Prostate gland (tissue), 2 donors: ENCODE measurements around the gene TTC33.
"Not testable (repeated sequence)": the region's sequence is repeated elsewhere in the genome, so short reads cannot be mapped to it uniquely, and the experiment has no call there.

Experiments used
- CTCF ChIP-seq, 4 experiments: fragments of 200-600 bp in 2 of 4; fragments of 450-650 bp in 2 of 4; sonication (generic) in 2 of 4; IDR thresholded peaks; 1 replicate in 3 of 4; 2 replicates in 1 of 4; pipeline ENCODE4 v1.5.1; 2016 to 2019; ENCODE audit warnings: antibody characterized with exemption in 4 of 4, mild to moderate bottlenecking in 2 of 4, moderate library complexity in 2 of 4
- POLR2A ChIP-seq: fragments of 450-650 bp; IDR thresholded peaks from one replicate; pipeline ENCODE4 v1.6.1; 2016; ENCODE audit warnings: antibody characterized with exemption, mild to moderate bottlenecking

DNA sequence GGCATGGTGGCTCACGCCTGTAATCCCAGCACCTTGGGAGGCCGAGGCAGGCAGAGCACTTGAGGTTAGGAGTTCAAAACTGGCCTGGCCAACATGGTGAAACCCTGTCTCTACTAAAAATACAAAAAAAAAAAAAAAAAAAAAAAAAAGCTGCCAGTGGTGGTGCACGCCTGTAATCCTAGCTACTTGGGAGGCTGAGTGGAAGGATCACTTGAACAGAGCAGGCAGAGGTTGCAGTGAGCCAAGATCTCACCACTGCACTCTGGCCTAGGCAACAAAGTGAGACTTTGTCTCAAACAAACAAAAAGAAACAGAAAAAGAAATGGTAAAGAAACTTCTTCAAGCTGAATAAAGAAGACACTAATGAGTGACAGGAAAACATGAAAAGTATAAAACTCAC is 30.9 kb upstream of the TTC33 start:
- not testable (repeated sequence) for TF ChIP-seq CTCF (IDR thresholded peaks at IDR 0.05); POLR2A
